Eye (tissue), 1 donor: ENCODE data around the gene MITF.
A peak's percentile ranks its signal among the peaks of the same experiment; 100 is the strongest.

Source experiments
- DNase-seq: peaks from one replicate; pipeline ENCODE4 v3.0.0-alpha.2; 2015

The MITF gene

GRCh38 chr3:69842789-69843188, 103.5 kb downstream of the MITF start:
- DNase-seq, result no peak

DNA sequence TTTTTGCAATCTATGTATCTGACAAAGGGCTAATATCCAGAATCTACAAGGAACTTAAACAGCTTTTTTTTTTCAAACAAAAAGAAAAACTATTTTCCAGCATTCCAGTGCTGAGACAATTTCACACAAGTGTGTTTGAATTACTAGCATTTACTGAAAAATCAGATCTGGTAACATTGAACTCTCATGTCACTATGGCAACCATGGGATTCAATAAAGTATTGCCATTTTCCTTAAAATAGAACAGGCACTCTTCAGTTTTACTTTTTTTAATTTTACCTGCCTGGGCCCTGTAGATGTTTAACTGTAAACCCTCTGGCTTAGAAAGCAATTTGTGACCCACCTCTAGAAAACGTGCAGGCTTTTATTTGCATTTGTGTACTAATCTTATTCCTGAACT, 105.4 kb downstream of the MITF start:
- no peak for DNase-seq

DNA sequence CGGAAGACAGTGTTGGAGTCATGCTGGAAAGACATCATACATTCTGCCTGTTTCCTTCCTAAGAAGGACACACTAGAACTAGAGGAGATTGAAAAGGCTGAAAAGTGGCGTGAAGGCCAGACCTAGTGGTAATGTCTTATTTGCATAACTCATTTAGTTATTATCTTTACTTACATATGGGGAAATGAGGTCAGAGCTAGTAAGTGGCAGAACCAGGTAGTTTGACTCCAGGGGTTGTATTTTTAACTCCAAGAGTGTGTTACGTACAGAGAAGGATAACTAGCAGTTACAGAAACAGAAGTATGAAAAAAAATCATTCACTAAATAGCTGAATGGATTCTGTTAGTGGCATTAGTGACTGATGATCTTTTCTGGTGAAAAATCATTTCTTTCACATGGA, 108.0 kb downstream of the MITF start:
- DNase-seq, result no peak

DNA sequence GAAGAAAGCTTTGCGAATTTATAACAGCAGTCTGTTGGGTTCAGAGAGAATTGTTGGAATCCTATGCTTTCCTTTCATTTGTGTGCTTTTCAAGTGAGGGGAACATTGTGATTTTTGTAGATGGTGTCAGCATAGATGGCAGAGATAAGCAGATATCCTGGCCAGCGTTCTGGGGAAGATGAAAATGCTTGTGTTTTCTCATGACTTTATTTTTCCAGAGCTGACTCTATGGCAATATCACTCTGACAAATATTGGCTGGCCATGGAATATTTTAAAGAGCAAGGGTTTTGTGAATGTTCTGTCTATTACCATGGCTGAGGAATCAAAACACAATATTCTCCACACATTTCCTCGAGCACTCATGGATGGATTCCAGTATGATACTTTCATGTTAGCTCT, 108.8 kb downstream of the MITF start:
- no peak for DNase-seq

GRCh38 chr3:69850849-69851248, 111.6 kb downstream of the MITF start:
- DNase-seq, result no peak

DNA sequence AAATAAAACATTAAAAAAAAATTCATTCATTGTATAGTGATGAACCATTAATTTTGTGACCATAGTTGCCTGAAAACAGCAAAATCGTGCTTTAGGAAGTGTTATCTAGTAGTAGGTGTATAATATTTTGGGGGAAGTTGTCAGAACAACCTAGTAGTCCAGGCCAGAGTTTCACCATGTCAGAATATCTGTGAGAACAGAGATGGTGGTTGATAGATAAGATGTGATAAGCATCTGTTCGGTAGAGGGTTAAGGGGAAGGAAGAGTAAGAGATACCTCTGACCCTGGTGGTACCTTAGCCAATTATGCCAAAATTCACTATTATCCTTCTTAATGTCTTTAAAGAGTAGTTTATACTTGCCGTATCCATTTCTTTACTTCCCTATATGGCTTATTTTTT, 113.8 kb downstream of the MITF start:
- no peak for DNase-seq

DNA sequence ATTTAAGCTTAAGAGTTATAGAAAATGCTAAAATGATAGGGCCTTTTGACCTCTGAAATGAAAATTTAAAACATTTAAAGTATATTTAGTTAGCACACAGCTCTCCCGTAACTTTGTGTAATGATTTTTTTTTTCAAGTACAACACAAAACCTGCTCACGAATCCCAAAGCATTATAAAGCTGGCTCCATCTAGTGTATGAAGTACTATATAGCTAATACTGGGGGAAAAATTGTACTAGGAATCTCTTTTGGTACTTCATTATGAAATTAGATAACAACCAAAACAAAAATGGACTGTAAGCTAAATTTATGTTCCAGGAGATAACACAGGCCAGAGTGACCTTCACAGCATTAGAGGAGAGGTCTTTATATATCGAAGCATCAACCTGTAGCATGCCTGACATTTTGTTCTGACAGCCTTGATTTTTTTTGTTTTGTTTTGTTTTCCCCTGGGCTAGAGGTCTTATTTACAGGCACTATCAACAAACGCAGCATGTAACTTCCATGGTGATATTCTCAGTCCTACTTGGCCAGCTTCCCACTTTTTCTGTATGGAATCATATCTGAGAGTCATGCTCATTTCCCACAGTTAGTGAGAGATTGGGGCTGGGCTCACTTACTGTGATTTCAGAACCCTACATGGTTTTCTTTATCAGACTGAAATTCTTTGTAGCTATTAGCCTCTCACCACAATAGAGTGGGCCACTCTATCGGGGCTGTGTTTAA, 116.3 kb downstream of the MITF start:
- DNase-seq, result peak; percentile 28

DNA sequence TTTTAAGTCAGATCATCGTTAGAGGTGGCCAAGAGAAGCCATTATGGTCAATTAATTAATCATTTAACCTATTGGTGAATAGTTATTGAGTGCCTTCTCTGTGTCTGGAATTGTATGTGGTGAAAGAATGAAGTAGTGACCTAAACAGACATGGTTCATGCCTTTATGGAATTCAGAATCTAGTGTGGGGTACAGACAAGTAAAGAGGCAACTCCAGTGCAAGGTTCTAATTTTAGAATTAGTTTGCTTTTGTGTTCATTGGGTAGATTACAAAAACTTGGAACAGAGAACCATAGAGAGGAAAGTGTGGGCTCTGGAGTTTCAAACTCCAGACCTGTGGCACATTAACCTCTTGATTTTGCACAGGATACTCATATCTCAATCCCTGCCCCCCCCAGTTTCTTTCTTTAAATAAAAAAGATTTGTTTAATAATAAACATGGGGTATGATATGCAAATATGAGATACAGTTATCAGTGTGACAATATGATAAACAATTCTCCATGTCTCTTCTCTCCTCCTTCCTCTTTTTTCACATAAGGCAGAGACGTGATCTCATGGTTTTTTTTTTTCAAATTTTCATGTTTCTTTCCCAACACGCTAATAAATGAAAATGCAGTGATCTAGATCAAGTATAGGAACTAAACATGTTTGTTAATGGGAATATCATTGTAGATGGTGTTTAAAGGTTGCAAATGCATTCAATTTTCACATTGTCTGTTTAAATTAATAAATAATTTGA, 117.9 kb downstream of the MITF start:
- DNase-seq, result no peak

DNA sequence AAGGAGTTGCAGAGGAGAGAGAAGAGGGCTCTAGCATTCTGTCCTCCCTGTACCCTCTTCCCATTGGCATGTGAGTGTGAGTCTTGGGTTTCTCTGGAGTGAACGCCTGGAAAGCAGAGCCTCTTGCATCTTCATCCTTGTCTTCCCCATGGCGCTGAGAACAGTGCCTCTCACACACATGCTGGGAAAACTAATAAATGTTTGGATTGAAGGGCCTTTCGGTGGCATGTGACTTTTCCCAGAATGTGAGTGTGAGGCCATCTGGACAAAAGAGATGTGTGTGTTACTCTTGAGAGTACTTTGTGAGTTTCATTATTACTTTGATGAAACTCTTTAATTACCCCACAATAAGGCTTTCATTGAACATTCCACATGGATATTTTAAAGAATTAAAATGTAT, 122.3 kb downstream of the MITF start:
- no peak for DNase-seq

- no peak for DNase-seq
Measured at GRCh38 chr3:69864141-69864540, 124.9 kb downstream of the MITF start.

GRCh38 chr3:69864766-69865165, 125.5 kb downstream of the MITF start:
- DNase-seq, result no peak

DNA sequence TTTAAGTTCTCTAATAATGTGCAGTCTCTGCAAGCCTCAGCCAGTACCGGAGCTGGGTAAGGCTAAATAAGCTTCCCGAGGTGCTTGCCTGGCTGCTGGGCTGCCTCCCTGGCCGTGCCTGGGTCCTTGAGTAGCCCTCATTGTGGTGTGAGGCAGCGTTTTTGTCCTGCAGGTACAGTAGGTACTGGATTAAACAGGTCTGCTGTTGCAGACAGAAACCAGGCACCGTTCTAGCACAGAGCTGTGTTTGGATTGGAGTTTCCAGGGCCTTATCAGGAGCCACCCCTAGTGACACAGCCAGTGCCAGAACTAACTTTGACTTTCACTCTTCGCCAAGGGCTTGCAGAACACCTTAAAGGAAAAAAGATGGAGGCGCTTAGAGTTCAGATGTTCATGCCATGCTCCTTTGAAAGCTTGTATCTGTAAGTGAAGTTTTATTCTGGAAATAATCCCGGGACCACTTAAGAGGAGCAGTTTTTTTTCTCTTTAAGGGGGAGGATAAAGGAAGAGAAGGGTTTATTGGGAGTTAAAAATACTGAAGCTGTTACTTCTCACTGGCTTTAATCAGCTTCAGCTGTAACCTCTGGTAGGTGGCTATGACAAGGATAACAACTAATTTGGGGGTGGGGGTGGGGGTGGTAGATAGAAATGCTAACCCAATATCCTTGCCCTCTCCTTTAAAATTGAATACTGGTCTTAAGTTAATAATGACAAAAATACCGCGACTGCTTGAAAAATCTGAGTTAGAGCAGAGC, 126.8 kb downstream of the MITF start:
- no peak for DNase-seq

- no peak for DNase-seq
Measured at GRCh38 chr3:69866988-69867720, 127.9 kb downstream of the MITF start.

DNA sequence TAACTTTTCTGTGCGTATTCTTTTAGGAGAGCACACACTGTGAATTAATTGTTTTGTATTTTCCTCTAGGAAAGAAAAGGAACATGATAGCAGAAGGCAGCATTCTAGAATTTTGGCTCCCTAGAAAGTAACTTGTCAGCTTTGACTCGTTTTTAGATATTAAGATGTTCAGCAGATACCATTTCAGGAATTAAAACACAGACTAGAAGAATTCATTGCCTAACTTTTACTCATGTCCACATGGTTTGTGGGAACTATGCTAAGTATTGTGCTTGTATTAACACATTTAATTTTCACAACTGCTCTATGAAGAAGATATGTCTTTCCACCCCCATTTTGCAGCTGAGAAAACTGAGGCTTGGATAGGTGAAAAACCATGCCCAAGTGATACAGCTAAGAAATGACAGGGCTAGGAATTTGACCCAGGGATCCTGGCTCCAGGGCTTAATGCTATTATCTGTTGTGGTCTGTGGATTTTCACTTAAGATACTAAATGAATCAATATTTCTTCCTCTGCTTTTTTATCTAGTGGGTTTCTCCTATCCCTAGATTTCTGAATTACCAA, 128.8 kb downstream of the MITF start:
- DNase-seq, result no peak

DNA sequence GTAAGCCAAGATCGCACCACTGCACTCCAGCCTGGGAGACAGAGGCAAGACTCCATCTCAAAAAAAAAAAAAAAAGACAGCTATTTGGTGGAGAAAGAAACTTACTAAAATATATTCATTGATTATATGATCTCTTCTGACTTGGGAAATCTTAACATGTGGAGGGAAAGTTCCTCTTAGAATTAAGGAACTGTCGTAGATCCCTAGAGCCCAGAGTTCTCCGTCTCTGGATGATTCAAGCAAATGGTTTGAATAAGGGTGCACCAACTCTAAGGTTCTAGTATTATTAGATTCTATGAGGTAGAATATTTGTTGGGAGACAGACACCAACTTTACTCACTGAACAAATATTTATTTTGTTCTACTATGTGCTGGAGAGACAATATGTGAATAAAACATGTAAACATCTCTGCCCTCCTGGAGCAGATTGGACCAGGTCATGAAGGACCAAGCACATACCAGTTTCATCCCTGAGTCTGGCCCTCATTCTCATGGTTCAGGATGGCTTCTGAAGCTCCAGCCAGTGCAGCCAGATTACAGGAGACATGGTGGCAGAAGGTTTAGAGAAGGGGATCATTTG, 129.7 kb downstream of the MITF start:
- DNase-seq, result no peak

GRCh38 chr3:69869643-69870042, 130.4 kb downstream of the MITF start:
- DNase-seq, result no peak

DNA sequence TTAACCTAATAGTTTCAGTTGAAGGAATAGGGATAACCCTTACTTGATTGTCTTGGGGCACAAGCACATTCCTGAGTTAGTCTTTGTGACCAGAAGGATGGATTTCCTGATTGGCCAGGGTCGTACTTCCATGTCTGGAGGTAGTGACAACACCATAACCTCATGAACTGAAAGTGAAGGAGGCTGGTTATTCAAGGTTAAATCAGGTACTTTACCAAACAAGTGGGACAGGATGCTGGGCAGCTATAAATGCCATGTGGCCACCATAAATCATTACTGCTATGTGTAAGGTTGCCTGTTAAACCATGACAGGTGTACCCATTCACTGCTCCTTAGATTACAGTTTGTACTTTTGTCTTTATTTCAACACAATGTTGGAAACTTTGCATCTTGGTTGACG, 132.0 kb downstream of the MITF start:
- no peak for DNase-seq

GRCh38 chr3:69871868-69872267, 132.6 kb downstream of the MITF start:
- no peak for DNase-seq

GRCh38 chr3:69872783-69873378, 133.6 kb downstream of the MITF start:
- DNase-seq, result no peak

DNA sequence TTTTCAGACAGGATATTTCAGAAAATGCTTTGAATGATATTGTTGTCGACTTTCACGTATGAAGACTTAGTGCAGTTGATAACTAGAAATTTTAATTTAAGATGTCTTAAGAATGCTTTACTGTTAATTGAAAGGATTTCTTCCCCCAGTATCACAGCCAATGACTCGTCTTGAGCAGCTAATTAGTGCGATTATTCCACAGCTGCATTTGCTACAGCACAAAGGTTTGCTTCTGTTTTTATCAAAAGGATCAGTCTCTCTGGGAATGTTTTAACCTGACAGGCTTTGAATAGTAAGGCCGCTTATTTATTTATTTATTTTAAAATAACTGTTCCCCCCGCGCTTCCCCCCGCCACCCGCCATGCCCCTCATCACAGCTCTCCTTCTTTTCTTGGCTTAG, 136.8 kb downstream of the MITF start:
- DNase-seq, result peak; percentile 44

GRCh38 chr3:69878254-69878653, 139.0 kb downstream of the MITF start:
- DNase-seq, result no peak

DNA sequence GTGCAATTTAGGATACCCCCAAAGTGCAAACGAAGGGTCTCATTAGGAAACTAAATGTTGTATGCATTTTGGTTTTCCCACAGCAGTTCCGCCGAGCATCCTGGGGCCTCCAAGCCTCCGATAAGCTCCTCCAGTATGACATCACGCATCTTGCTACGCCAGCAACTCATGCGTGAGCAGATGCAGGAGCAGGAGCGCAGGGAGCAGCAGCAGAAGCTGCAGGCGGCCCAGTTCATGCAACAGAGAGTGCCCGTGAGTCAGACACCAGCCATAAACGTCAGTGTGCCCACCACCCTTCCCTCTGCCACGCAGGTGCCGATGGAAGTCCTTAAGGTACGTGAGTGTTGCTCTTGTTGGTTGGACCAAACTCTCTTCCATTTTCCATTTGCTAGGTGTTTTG, 139.8 kb downstream of the MITF start:
- DNase-seq, result peak; percentile 86
